ENCODE results near the gene MYH3.

- TF ChIP-seq EZH2 (IDR thresholded peaks at IDR 0.05; ENCODE audit: low read length, unreplicated experiment) = no peak
- TF ChIP-seq, protein P1, sequence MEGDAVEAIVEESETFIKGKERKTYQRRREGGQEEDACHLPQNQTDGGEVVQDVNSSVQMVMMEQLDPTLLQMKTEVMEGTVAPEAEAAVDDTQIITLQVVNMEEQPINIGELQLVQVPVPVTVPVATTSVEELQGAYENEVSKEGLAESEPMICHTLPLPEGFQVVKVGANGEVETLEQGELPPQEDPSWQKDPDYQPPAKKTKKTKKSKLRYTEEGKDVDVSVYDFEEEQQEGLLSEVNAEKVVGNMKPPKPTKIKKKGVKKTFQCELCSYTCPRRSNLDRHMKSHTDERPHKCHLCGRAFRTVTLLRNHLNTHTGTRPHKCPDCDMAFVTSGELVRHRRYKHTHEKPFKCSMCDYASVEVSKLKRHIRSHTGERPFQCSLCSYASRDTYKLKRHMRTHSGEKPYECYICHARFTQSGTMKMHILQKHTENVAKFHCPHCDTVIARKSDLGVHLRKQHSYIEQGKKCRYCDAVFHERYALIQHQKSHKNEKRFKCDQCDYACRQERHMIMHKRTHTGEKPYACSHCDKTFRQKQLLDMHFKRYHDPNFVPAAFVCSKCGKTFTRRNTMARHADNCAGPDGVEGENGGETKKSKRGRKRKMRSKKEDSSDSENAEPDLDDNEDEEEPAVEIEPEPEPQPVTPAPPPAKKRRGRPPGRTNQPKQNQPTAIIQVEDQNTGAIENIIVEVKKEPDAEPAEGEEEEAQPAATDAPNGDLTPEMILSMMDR (conservative IDR thresholded peaks at IDR 0.05; ENCODE audit: low read depth, low read length) = peak; percentile 62
- TF ChIP-seq EZH2phosphoT487 (IDR thresholded peaks at IDR 0.05; ENCODE audit: borderline replicate concordance, low read length) = no peak
Observed at GRCh38 chr17:10683853-10684252, 26.7 kb upstream of the MYH3 start.
